Neuronal stem cell (in vitro differentiated cells): Measurements from ENCODE around the gene HCCS. TPM values are rescaled to one million over a fixed set of nuclear protein-coding genes. Genes with fewer than 3 reads are reported as not detected.

Experiments used
- DNase-seq: peaks from one replicate; pipeline ENCODE4 v3.0.0-alpha.2; 2013; ENCODE audit warnings: low spot score
- H2AFZ ChIP-seq: one replicate; pipeline ENCODE4 v1.6.1; 2013; ENCODE audit warnings: mild to moderate bottlenecking, low read length, inconsistent platforms
- H2AK5ac ChIP-seq: 2 replicates; pipeline ENCODE4 v1.6.1; 2013; ENCODE audit warnings: low read depth, mild to moderate bottlenecking, inconsistent platforms, low read length, moderate library complexity, mixed read lengths
- H2BK120ac ChIP-seq: 2 replicates; pipeline ENCODE4 v1.6.1; 2013; ENCODE audit warnings: low read depth, mild to moderate bottlenecking, inconsistent platforms, low read length, moderate library complexity, mixed read lengths
- H2BK12ac ChIP-seq: one replicate; pipeline ENCODE4 v1.6.1; 2013; ENCODE audit warnings: low read length, inconsistent platforms
- H2BK15ac ChIP-seq: 2 replicates; pipeline ENCODE4 v1.6.1; 2013; ENCODE audit warnings: mild to moderate bottlenecking, low read length, inconsistent platforms, mixed read lengths
- H2BK5ac ChIP-seq: one replicate; pipeline ENCODE4 v1.6.1; 2013; ENCODE audit warnings: inconsistent platforms, mild to moderate bottlenecking, low read length, moderate library complexity
- H3K14ac ChIP-seq: one replicate; pipeline ENCODE4 v1.6.1; 2013; ENCODE audit warnings: low read length, inconsistent platforms
- H3K18ac ChIP-seq: 2 replicates; pipeline ENCODE4 v1.6.1; 2013; ENCODE audit warnings: low read length, inconsistent platforms
- H3K23ac ChIP-seq: 2 replicates; pipeline ENCODE4 v1.6.1; 2013; ENCODE audit warnings: low read depth, mild to moderate bottlenecking, mixed read lengths, low read length, inconsistent platforms; ENCODE audit not compliant: poor library complexity
- H3K27ac ChIP-seq: replicated peaks from 3 replicates; pipeline ENCODE4 v1.5.1; 2013; ENCODE audit warnings: low read length, inconsistent platforms
- H3K27me3 ChIP-seq, 3 experiments: 2 replicates each; pipeline ENCODE4 v1.6.1; 2013; ENCODE audit warnings: low read length in 3 of 3, mild to moderate bottlenecking in 2 of 3, inconsistent platforms in 1 of 3, low read depth in 1 of 3, mixed read lengths in 1 of 3, moderate library complexity in 1 of 3; ENCODE audit not compliant: control insufficient read depth in 3 of 3, insufficient read depth in 3 of 3
- H3K36me3 ChIP-seq, 2 donors: replicated peaks in 1 of 2; 2 replicates each; pipeline ENCODE4 v1.6.1; 2013; ENCODE audit warnings: low read length in 2 of 2; ENCODE audit not compliant: control insufficient read depth in 2 of 2, insufficient read depth in 2 of 2
- H3K4ac ChIP-seq: 2 replicates; pipeline ENCODE4 v1.6.1; 2013; ENCODE audit warnings: inconsistent platforms, mild to moderate bottlenecking, low read length, moderate library complexity
- H3K4me1 ChIP-seq, 2 donors: 1 replicate in 1 of 2; 2 replicates in 1 of 2; pipeline ENCODE4 v1.6.1; 2013; ENCODE audit warnings: low read length in 2 of 2, low read depth in 1 of 2; ENCODE audit not compliant: control insufficient read depth in 2 of 2, insufficient read depth in 1 of 2
- H3K4me2 ChIP-seq: one replicate; pipeline ENCODE4 v1.6.1; 2013; ENCODE audit warnings: mild to moderate bottlenecking, low read length, inconsistent platforms; ENCODE audit not compliant: insufficient read depth, poor library complexity, severe bottlenecking
- H3K4me3 ChIP-seq, 2 donors: 2 replicates each; pipeline ENCODE4 v1.5.1; 2013; ENCODE audit warnings: low read length in 2 of 2, mild to moderate bottlenecking in 2 of 2, inconsistent platforms in 1 of 2, moderate library complexity in 1 of 2
- H3K79me1 ChIP-seq: one replicate; pipeline ENCODE4 v1.6.1; 2013; ENCODE audit warnings: low read depth, mild to moderate bottlenecking, inconsistent platforms, low read length, moderate library complexity
- H3K9ac ChIP-seq: one replicate; pipeline ENCODE4 v1.6.1; 2013; ENCODE audit warnings: mild to moderate bottlenecking, low read depth, low read length, inconsistent platforms; ENCODE audit not compliant: poor library complexity
- H3K9me3 ChIP-seq, 2 donors: replicated peaks in 1 of 2; 2 replicates each; pipeline versions ENCODE3 to v1.6.1; 2013; ENCODE audit warnings: low read length in 2 of 2, mild to moderate bottlenecking in 2 of 2, inconsistent platforms in 1 of 2, low read depth in 1 of 2, mixed read lengths in 1 of 2, moderate library complexity in 1 of 2; ENCODE audit not compliant: control insufficient read depth in 2 of 2, insufficient read depth in 1 of 2
- H4K8ac ChIP-seq: one replicate; pipeline ENCODE4 v1.6.1; 2013; ENCODE audit warnings: low read depth, mild to moderate bottlenecking, inconsistent platforms, low read length, moderate library complexity
- H4K91ac ChIP-seq: one replicate; pipeline ENCODE4 v1.6.1; 2013; ENCODE audit warnings: low read length, low read depth, mild to moderate bottlenecking, inconsistent platforms; ENCODE audit not compliant: poor library complexity
- WGBS, 2 donors: extraction: QIAGEN DNeasy Blood & Tissue Kit; methylation state at CpG; one replicate each; pipeline ENCODE4 v1.1.7; 2013; ENCODE audit warnings: missing lambda C conversion rate in 2 of 2, mixed read lengths in 1 of 2; ENCODE audit not compliant: insufficient read length in 2 of 2, insufficient replicate concordance in 1 of 2; ENCODE audit errors: extremely low coverage in 2 of 2; 5-methylcytosine and 5-hydroxymethylcytosine counted together
- small RNA-seq: library from polyadenylated mRNA; stranded (forward); fragments of <200 nt; extraction: miRNeasy Mini kit (QIAGEN cat#:217004); gene quantifications from one replicate; pipeline ENCODE3, GENCODE V24; 2013; ENCODE audit not compliant: insufficient read depth

Gene HCCS

DNA sequence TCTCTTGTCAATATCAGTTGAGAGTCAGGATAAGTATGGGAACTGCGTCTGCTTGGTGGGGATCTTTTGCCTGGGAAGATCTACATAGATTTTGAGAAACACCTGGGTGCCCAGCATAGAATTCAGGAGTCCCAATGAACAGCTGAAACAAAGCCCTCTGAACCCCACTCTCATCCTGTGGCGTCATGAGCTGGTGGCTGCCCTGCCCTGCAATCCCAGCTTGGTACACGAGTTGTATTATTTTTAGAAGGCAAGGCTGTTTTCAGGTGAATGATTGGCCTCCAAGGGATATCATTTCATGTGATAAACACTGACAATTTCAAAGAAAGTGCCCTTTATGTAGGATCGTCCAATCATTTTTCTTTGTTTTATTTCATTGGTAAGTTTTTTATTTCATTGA lies 60.8 kb downstream of the HCCS start:
- H3K14ac ChIP-seq: no peak overlapping the region
- H3K23ac ChIP-seq: no peak overlapping the region
- no peak overlapping the region for H3K4ac ChIP-seq
- no peak overlapping the region for H2AFZ ChIP-seq
- no peak overlapping the region for H3K27ac ChIP-seq
- H4K91ac ChIP-seq: no peak overlapping the region
- no peaks in the 10 kb centered on the region for H3K27me3 ChIP-seq
- WGBS, 2 donors: no CpG with 5 or more reads among the region's 4 CpGs
- H3K4me3 ChIP-seq: no peak overlapping the region
- H3K79me1 ChIP-seq: no peaks in the 10 kb centered on the region
- no peak overlapping the region for H2BK5ac ChIP-seq
- no peak overlapping the region for H2AK5ac ChIP-seq
- no peak for DNase-seq
- H2BK120ac ChIP-seq: no peak overlapping the region
- H2BK15ac ChIP-seq: no peak overlapping the region
- no peak overlapping the region for H3K4me2 ChIP-seq
- H3K9me3 ChIP-seq: no peaks in the 10 kb centered on the region
- H3K9ac ChIP-seq: no peak overlapping the region
- H4K8ac ChIP-seq: no peak overlapping the region
- no peaks in the 10 kb centered on the region for H3K36me3 ChIP-seq
- no peak overlapping the region for H3K18ac ChIP-seq
- H2BK12ac ChIP-seq: no peak overlapping the region
- H3K4me1 ChIP-seq: no peaks in the 10 kb centered on the region

DNA sequence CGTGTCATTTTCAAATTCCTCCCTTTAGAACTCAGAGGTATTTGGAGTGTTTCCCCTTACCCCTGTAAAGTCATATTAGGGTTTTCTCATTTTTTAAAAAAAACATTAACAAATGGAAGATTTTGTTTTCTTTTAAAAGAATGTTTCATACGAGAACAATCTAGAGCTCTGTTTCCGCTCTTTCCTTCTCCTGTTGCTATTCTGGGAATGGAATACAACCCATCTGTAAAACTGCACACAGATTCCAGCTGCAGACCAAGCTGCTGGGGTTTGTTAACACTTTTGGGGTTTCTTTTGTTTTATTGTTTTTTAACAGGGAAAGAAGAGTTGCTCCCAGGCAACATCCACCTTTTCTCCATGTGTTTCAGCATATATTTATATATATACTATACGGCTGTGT lies 61.3 kb downstream of the HCCS start:
- H3K36me3 ChIP-seq: no peaks in the 10 kb centered on the region
- H3K9me3 ChIP-seq: no peaks in the 10 kb centered on the region
- no peak overlapping the region for H2AK5ac ChIP-seq
- H3K9ac ChIP-seq: no peak overlapping the region
- H4K8ac ChIP-seq: no peak overlapping the region
- H3K4me2 ChIP-seq: no peak overlapping the region
- WGBS, 2 donors: no CpG with 5 or more reads among the region's 4 CpGs
- no peaks in the 10 kb centered on the region for H3K79me1 ChIP-seq
- H4K91ac ChIP-seq: no peak overlapping the region
- H2BK15ac ChIP-seq: no peak overlapping the region
- H2BK12ac ChIP-seq: no peak overlapping the region
- no peaks in the 10 kb centered on the region for H3K4me1 ChIP-seq
- no peaks in the 10 kb centered on the region for H3K27me3 ChIP-seq
- no peak overlapping the region for H2BK5ac ChIP-seq
- H3K27ac ChIP-seq: no peak overlapping the region
- no peak overlapping the region for H3K4ac ChIP-seq
- H3K14ac ChIP-seq: no peak overlapping the region
- H3K4me3 ChIP-seq: no peak overlapping the region
- no peak overlapping the region for H3K18ac ChIP-seq
- no peak for DNase-seq
- H2AFZ ChIP-seq: no peak overlapping the region
- H2BK120ac ChIP-seq: no peak overlapping the region
- H3K23ac ChIP-seq: no peak overlapping the region

Small RNA genes lying within 50 kb of the gene (small RNA-seq; reads per million reads assigned to genes)
- gene RF00019: not detected
- gene RF02271: not detected
